Right lobe of liver (tissue), 6 donors: ENCODE results near the gene GRB10. TPM values are rescaled to one million over a fixed set of nuclear protein-coding genes. Genes with fewer than 3 reads are reported as not detected.
"Not testable (repeated sequence)": the region's sequence is repeated elsewhere in the genome, so short reads cannot be mapped to it uniquely, and the experiment has no call there.

Source experiments
- ATAC-seq, 4 donors: fragments of 200-7000 bp; cut with Tn5 transposase; one replicate each; pipeline ENCODE4 v1.9.1; 2020; ENCODE audit warnings: mild to moderate bottlenecking in 4 of 4, moderate library complexity in 4 of 4
- DNase-seq, 3 donors: peaks; one replicate each; pipeline ENCODE4 v3.0.0-alpha.2; 2020
- H3K27ac ChIP-seq, 3 donors: fragments of 200-600 bp; one replicate each; pipeline ENCODE4 v1.8.0; 2022
- H3K27me3 ChIP-seq, 2 donors: fragments of 200-600 bp; one replicate each; pipeline ENCODE4 v1.8.0; 2022
- H3K36me3 ChIP-seq, 4 donors: fragments of 200-600 bp; sonication (generic) in 1 of 4; one replicate each; pipeline versions ENCODE4 v1.5.1 to v1.8.0; 2017 to 2022; ENCODE audit warnings: control low read depth in 1 of 4
- H3K4me1 ChIP-seq, 4 donors: fragments of 200-600 bp; sonication (generic) in 1 of 4; one replicate each; pipeline versions ENCODE4 v1.5.1 to v1.8.0; 2017 to 2022; ENCODE audit warnings: control low read depth in 1 of 4
- H3K4me3 ChIP-seq, 3 donors: fragments of 200-600 bp; one replicate each; pipeline ENCODE4 v1.8.0; 2022
- H3K9me3 ChIP-seq, 4 donors: fragments of 200-600 bp; sonication (generic) in 1 of 4; one replicate each; pipeline versions ENCODE4 v1.5.1 to v1.8.0; 2017 to 2022; ENCODE audit warnings: control low read depth in 1 of 4
- CTCF ChIP-seq, 4 donors: fragments of 200-600 bp in 3 of 4; fragments of 450-650 bp in 1 of 4; IDR thresholded peaks; one replicate each; pipeline versions ENCODE4 v1.5.1 to v1.8.0; 2016 to 2022; ENCODE audit warnings: antibody characterized with exemption in 4 of 4, mild to moderate bottlenecking in 2 of 4
- POLR2A ChIP-seq: fragments of 450-650 bp; IDR thresholded peaks from one replicate; pipeline ENCODE4 v1.6.1; 2017; ENCODE audit warnings: antibody characterized with exemption, mild to moderate bottlenecking
- WGBS: methylation state at CpG from one replicate; pipeline ENCODE4 v1.1.6; 2018; ENCODE audit warnings: low coverage, low lambda C conversion rate; ENCODE audit not compliant: insufficient coverage; ENCODE audit errors: missing lambda C conversion rate; 5-methylcytosine and 5-hydroxymethylcytosine counted together
- intact Hi-C, 2 donors: fragments of 100-400 bp; cut with DNase I; formaldehyde crosslinking; loops; one replicate each; pipeline versions ENCODE4 v1.11.2 to v1.14.1; 2022
- total RNA-seq, 6 experiments: library from RNA; depleted of rRNA in 2 of 6; stranded (reverse); fragments of >200 nt in 2 of 6; fragmentation: NEBNext Ultra II Directional in 3 of 6; extraction: Animal tissue kit (Norgen Biotek cat#: 25700) in 3 of 6; gene quantifications; one replicate each; pipeline versions ENCODE4 v1.1.0 to v1.2.4, GENCODE V29; 2016 to 2023
- donor health status: DM: no; HTN: yes; CAD: no.
- donor health status: DM: no; HTN: no; CAD: no.
- donor health status: DM: no; HTN: no; CAD: no.
- donor health status: DM: no; HTN: yes; CAD: no.
- donor health status: DM: no; HTN: yes; CAD: no.

Gene GRB10
- total RNA-seq, 6 experiments from 2014 or later, result 24.9 to 55.5 (median 40.0) TPM

- no peaks in the 10 kb centered on the region for H3K27me3 ChIP-seq
- H3K36me3 ChIP-seq, result peaks cover 0 to 18% (median 9%) of the 10 kb centered on the region in 4 donors
- 78% methylated on average over 6 of the region's 8 CpGs for WGBS
- TF ChIP-seq POLR2A (no peak), CTCF (IDR thresholded peaks at IDR 0.05) (peak in 1 of 4 donors; percentile 4)
- DNase-seq (no peak), ATAC-seq (peak; percentile 26 to 61 (median 44))
- H3K27ac ChIP-seq, result no peak overlapping the region
- intact Hi-C loops, result no loop called here
- H3K9me3 ChIP-seq, result no peaks in the 10 kb centered on the region
- H3K4me3 ChIP-seq, result no peak overlapping the region
- no peaks in the 10 kb centered on the region for H3K4me1 ChIP-seq
Observed at GRCh38 chr7:50588937-50589336, 193.8 kb downstream of the GRB10 start.

GRCh38 chr7:50587737-50588136 lies 195.0 kb downstream of the GRB10 start:
- ATAC-seq (no peak), DNase-seq (no peak)
- Histone ChIP-seq H3K4me1 (no peaks in the 10 kb centered on the region), H3K36me3 (peaks cover 0 to 9% (median 2%) of the 10 kb centered on the region in 4 donors), H3K27ac (no peak overlapping the region), H3K4me3 (no peak overlapping the region), H3K9me3 (no peaks in the 10 kb centered on the region), H3K27me3 (no peaks in the 10 kb centered on the region)
- 59% methylated on average over 6 of the region's 6 CpGs for WGBS
- TF ChIP-seq CTCF (IDR thresholded peaks at IDR 0.05) (no peak), POLR2A (no peak)
- intact Hi-C loops, result no loop called here

- intact Hi-C loops, result no loop called here
- 89% methylated on average over 1 of the region's 5 CpGs for WGBS
- Histone ChIP-seq H3K4me3 (no peak overlapping the region), H3K27ac (no peak overlapping the region), H3K9me3 (no peaks in the 10 kb centered on the region), H3K27me3 (no peaks in the 10 kb centered on the region), H3K4me1 (no peaks in the 10 kb centered on the region), H3K36me3 (no peaks in the 10 kb centered on the region)
- peak in 1 of 4 donors; percentile 13 for ATAC-seq
- no peak for TF ChIP-seq POLR2A
- no peak for TF ChIP-seq CTCF (IDR thresholded peaks at IDR 0.05)
- DNase-seq, result no peak
Observed at GRCh38 chr7:50584793-50585408, 197.8 kb downstream of the GRB10 start.

GRCh38 chr7:50584386-50584785 lies 198.3 kb downstream of the GRB10 start:
- H3K27me3 ChIP-seq, result no peaks in the 10 kb centered on the region
- no peak overlapping the region for H3K27ac ChIP-seq
- ATAC-seq (no peak), DNase-seq (no peak)
- no CpG with 5 or more reads among the region's 4 CpGs for WGBS
- intact Hi-C loops, result no loop called here
- H3K4me3 ChIP-seq, result no peak overlapping the region
- H3K9me3 ChIP-seq, result no peaks in the 10 kb centered on the region
- no peaks in the 10 kb centered on the region for H3K4me1 ChIP-seq
- TF ChIP-seq POLR2A, result no peak
- TF ChIP-seq CTCF (IDR thresholded peaks at IDR 0.05), result no peak
- H3K36me3 ChIP-seq, result no peaks in the 10 kb centered on the region

GRCh38 chr7:50583295-50583694 lies 199.4 kb downstream of the GRB10 start:
- 87% methylated on average over 2 of the region's 4 CpGs for WGBS
- not testable (repeated sequence) for DNase-seq, ATAC-seq

GRCh38 chr7:50582271-50582670 lies 200.4 kb downstream of the GRB10 start:
- H3K36me3 ChIP-seq, H3K4me1 ChIP-seq, H3K4me3 ChIP-seq, H3K27me3 ChIP-seq, H3K9me3 ChIP-seq, H3K27ac ChIP-seq, DNase-seq, ATAC-seq, intact Hi-C loops: not testable (repeated sequence)
- WGBS, result 74% methylated on average over 4 of the region's 4 CpGs

More at GRCh38 chr7:50583295-50583694, 199.4 kb downstream of the GRB10 start:
- H3K27ac ChIP-seq, H3K27me3 ChIP-seq, intact Hi-C loops, H3K4me3 ChIP-seq, H3K4me1 ChIP-seq, H3K9me3 ChIP-seq, H3K36me3 ChIP-seq: not testable (repeated sequence)

- H3K9me3 ChIP-seq, H3K27me3 ChIP-seq, intact Hi-C loops, ATAC-seq, H3K4me3 ChIP-seq, H3K4me1 ChIP-seq, H3K36me3 ChIP-seq, H3K27ac ChIP-seq, DNase-seq: not testable (repeated sequence)
- 94% methylated on average over 2 of the region's 2 CpGs for WGBS
Observed at GRCh38 chr7:50580666-50581065, 202.0 kb downstream of the GRB10 start.
